MM.1S (cell line): ENCODE measurements around the gene URB1.

Source experiments
- EZH2 ChIP-seq: fragments of 300-600 bp; sonication (generic); optimal IDR thresholded peaks from 2 replicates; pipeline ENCODE3; 2017; ENCODE audit warnings: low read depth, mild to moderate bottlenecking, antibody characterized with exemption, low read length, mixed read lengths
- TF ChIP-seq, protein P1 (sequence below): fragments of 300-600 bp; sonication (generic); IDR thresholded peaks from 2 replicates; pipeline ENCODE4 v1.5.1; 2016; ENCODE audit warnings: antibody characterized with exemption, low read length, mixed read lengths

DNA sequence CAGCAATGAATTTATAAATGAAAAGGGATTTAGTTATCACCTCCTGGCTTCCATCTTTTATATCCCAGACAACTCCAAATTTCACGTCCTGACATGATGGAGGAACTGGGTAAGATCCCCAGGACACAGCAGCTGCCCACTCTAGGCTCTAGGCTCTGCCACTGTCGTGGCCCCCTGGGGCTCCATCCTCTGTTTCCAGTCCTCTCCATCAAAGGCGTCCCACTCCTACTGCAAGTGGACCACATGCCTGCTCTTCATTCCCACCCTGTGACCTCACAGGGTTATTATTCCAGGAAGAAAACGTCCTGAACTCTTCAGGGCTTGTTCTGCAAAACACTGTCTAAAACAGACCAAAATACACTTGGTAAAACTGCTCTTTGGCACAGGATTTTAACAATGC is 11.9 kb downstream of the URB1 start:
- TF ChIP-seq EZH2 = no peak
- TF ChIP-seq, protein P1, sequence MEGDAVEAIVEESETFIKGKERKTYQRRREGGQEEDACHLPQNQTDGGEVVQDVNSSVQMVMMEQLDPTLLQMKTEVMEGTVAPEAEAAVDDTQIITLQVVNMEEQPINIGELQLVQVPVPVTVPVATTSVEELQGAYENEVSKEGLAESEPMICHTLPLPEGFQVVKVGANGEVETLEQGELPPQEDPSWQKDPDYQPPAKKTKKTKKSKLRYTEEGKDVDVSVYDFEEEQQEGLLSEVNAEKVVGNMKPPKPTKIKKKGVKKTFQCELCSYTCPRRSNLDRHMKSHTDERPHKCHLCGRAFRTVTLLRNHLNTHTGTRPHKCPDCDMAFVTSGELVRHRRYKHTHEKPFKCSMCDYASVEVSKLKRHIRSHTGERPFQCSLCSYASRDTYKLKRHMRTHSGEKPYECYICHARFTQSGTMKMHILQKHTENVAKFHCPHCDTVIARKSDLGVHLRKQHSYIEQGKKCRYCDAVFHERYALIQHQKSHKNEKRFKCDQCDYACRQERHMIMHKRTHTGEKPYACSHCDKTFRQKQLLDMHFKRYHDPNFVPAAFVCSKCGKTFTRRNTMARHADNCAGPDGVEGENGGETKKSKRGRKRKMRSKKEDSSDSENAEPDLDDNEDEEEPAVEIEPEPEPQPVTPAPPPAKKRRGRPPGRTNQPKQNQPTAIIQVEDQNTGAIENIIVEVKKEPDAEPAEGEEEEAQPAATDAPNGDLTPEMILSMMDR = no peak
